IMR-90 (cell line): ENCODE measurements around the gene RBMS3. TPM values are rescaled to one million over a fixed set of nuclear protein-coding genes. Genes with fewer than 3 reads are reported as not detected.

Source experiments
- ATAC-seq: fragments of 200-7000 bp; cut with Tn5 transposase; 2 replicates; pipeline ENCODE4 v1.9.1; 2020; ENCODE audit warnings: low read depth, mild to moderate bottlenecking, moderate library complexity
- BruUV-seq: library from RNA; stranded (reverse); fragments of 400-500 nt; replicated peaks from 2 replicates; lab custom pipeline; 2021; lab: Mats Ljungman, UMichigan
- CTCF ChIA-PET: fragments of 300-600 bp; formaldehyde crosslinking; extraction: SDS; loops from one replicate; lab custom pipeline; 2021; ENCODE audit warnings: antibody characterized with exemption; lab: Yijun Ruan, JAX
- POLR2A ChIA-PET: fragments of 300-600 bp; sonication (Branson Sonifier 250); formaldehyde crosslinking; loops from one replicate; lab custom pipeline; 2022; ENCODE audit warnings: antibody characterized with exemption; ENCODE audit not compliant: unreplicated experiment; lab: Charles Lee
- DNase-seq: peaks from one replicate; pipeline ENCODE4 v3.0.0; 2013
- H2AFZ ChIP-seq: replicated peaks from 2 replicates; pipeline ENCODE3; 2013; ENCODE audit warnings: low read length, mild to moderate bottlenecking; ENCODE audit not compliant: poor library complexity
- H2AK5ac ChIP-seq: 2 replicates; pipeline ENCODE4 v1.6.1; 2013; ENCODE audit warnings: low read depth, low read length, inconsistent platforms
- H2AK9ac ChIP-seq: replicated peaks from 2 replicates; pipeline ENCODE3; 2013; ENCODE audit warnings: mild to moderate bottlenecking, low read depth, low read length, moderate library complexity; ENCODE audit not compliant: poor library complexity
- H2BK120ac ChIP-seq: 2 replicates; pipeline ENCODE4 v1.6.1; 2013; ENCODE audit warnings: low read depth, low read length, inconsistent platforms
- H2BK15ac ChIP-seq: 3 replicates; pipeline ENCODE4 v1.6.1; 2013; ENCODE audit warnings: low read depth, low read length, inconsistent platforms
- H2BK20ac ChIP-seq: 2 replicates; pipeline ENCODE4 v1.6.1; 2013; ENCODE audit warnings: low read depth, mild to moderate bottlenecking, inconsistent platforms, low read length, moderate library complexity
- H2BK5ac ChIP-seq: 2 replicates; pipeline ENCODE4 v1.6.1; 2013; ENCODE audit warnings: mild to moderate bottlenecking, low read depth, low read length, inconsistent platforms; ENCODE audit not compliant: poor library complexity, severe bottlenecking
- H3K14ac ChIP-seq: replicated peaks from 2 replicates; pipeline ENCODE4 v1.6.1; 2013; ENCODE audit warnings: low read depth, low read length, inconsistent platforms
- H3K18ac ChIP-seq: 2 replicates; pipeline ENCODE4 v1.6.1; 2013; ENCODE audit warnings: low read depth, low read length, control low read depth
- H3K23ac ChIP-seq: 2 replicates; pipeline ENCODE4 v1.6.1; 2013; ENCODE audit warnings: low read depth, low read length, inconsistent platforms
- H3K27ac ChIP-seq: 2 replicates; pipeline ENCODE4 v1.5.1; 2013; ENCODE audit warnings: mild to moderate bottlenecking, control low read depth, low read length; ENCODE audit not compliant: insufficient read depth
- H3K27me3 ChIP-seq: 2 replicates; pipeline ENCODE4 v1.6.1; 2013; ENCODE audit warnings: low read length; ENCODE audit not compliant: control insufficient read depth, insufficient read depth
- H3K36me3 ChIP-seq: 2 replicates; pipeline ENCODE4 v1.6.1; 2013; ENCODE audit warnings: low read length, mixed read lengths; ENCODE audit not compliant: control insufficient read depth, insufficient read depth
- H3K4ac ChIP-seq: 2 replicates; pipeline ENCODE4 v1.6.1; 2013; ENCODE audit warnings: low read depth, low read length, inconsistent platforms
- H3K4me1 ChIP-seq: 2 replicates; pipeline ENCODE4 v1.6.1; 2013; ENCODE audit warnings: low read length, mixed read lengths; ENCODE audit not compliant: control insufficient read depth, insufficient read depth
- H3K4me2 ChIP-seq: 2 replicates; pipeline ENCODE4 v1.6.1; 2013; ENCODE audit warnings: low read depth, mild to moderate bottlenecking, control low read depth, low read length, moderate library complexity
- H3K4me3 ChIP-seq: 2 replicates; pipeline ENCODE4 v1.5.1; 2013; ENCODE audit warnings: low read depth, mild to moderate bottlenecking, control low read depth, low read length, moderate library complexity; ENCODE audit not compliant: insufficient read depth
- H3K56ac ChIP-seq: 2 replicates; pipeline ENCODE4 v1.6.1; 2013; ENCODE audit warnings: low read length, inconsistent platforms; ENCODE audit not compliant: insufficient read depth; ENCODE audit errors: extremely low read depth
- H3K79me1 ChIP-seq, 2 experiments: 2 replicates each; pipeline ENCODE4 v1.6.1; 2013; ENCODE audit warnings: low read length in 2 of 2, inconsistent platforms in 1 of 2, low read depth in 1 of 2
- H3K9ac ChIP-seq: 2 replicates; pipeline ENCODE4 v1.6.1; 2013; ENCODE audit warnings: low read depth, low read length, control low read depth
- H3K9me1 ChIP-seq: 2 replicates; pipeline ENCODE4 v1.6.1; 2013; ENCODE audit warnings: low read length, inconsistent platforms; ENCODE audit not compliant: insufficient read depth
- H3K9me3 ChIP-seq: 2 replicates; pipeline ENCODE4 v1.6.1; 2013; ENCODE audit warnings: low read length; ENCODE audit not compliant: control insufficient read depth, insufficient read depth
- H4K20me1 ChIP-seq: 2 replicates; pipeline ENCODE4 v1.6.1; 2013; ENCODE audit warnings: low read length, inconsistent platforms; ENCODE audit not compliant: insufficient read depth
- H4K5ac ChIP-seq: 2 replicates; pipeline ENCODE4 v1.6.1; 2013; ENCODE audit warnings: mild to moderate bottlenecking, low read depth, low read length, control low read depth
- H4K8ac ChIP-seq, 2 experiments: 2 replicates each; pipeline ENCODE4 v1.6.1; 2013; ENCODE audit warnings: low read depth in 2 of 2, low read length in 2 of 2, control low read depth in 1 of 2, inconsistent platforms in 1 of 2
- H4K91ac ChIP-seq: 2 replicates; pipeline ENCODE4 v1.6.1; 2013; ENCODE audit warnings: low read depth, low read length, inconsistent platforms; ENCODE audit not compliant: insufficient read depth
- ELK1 ChIP-seq: fragments of 150-350 bp; IDR thresholded peaks from 2 replicates; pipeline ENCODE4 v1.6.1; 2016; ENCODE audit warnings: low read depth, mild to moderate bottlenecking, low read length, moderate library complexity, borderline replicate concordance
- MAZ ChIP-seq: IDR thresholded peaks from 2 replicates; pipeline ENCODE4 v1.6.1; 2012; ENCODE audit warnings: low read depth, mild to moderate bottlenecking, low read length, improper control_type of control experiment, moderate library complexity, borderline replicate concordance
- POLR2A ChIP-seq: IDR thresholded peaks from 2 replicates; pipeline ENCODE4 v1.6.1; 2012; ENCODE audit warnings: mild to moderate bottlenecking, low read depth, low read length
- RCOR1 ChIP-seq: IDR thresholded peaks from 2 replicates; pipeline ENCODE4 v1.6.1; 2012; ENCODE audit warnings: mild to moderate bottlenecking, low read length, improper control_type of control experiment; ENCODE audit not compliant: insufficient replicate concordance
- whole genome bisulfite sequencing, 2 experiments: methylation state at CpG; one replicate each; pipeline versions ENCODE4 v1.1.5 to v1.1.7; 2013; ENCODE audit warnings: missing lambda C conversion rate in 2 of 2; ENCODE audit not compliant: insufficient read length in 1 of 2; ENCODE audit errors: extremely low coverage in 2 of 2; 5-methylcytosine and 5-hydroxymethylcytosine counted together
- dilution Hi-C: fragments of 300-500 bp; cut with HindIII; formaldehyde crosslinking; loops from one replicate; pipeline ENCODE4 v1.14.3; 2018; ENCODE audit warnings: low sequenced_read_pairs; ENCODE audit not compliant: unreplicated experiment
- in situ Hi-C: fragments of 300-500 bp; cut with MboI; formaldehyde crosslinking; loops from 3 replicates; pipeline ENCODE4 v1.14.3; 2019; ENCODE audit warnings: low sequenced_read_pairs, inconsistent platforms, mixed read lengths
- intact Hi-C: fragments of 100-400 bp; cut with micrococcal nuclease; formaldehyde crosslinking; loops from 2 replicates; pipeline ENCODE4 v1.10.0; 2022
- polyA plus RNA-seq, 3 experiments: library from polyadenylated mRNA; depleted of rRNA; stranded (reverse); fragments of >200 nt; gene quantifications; 2 replicates each; pipeline ENCODE4 v1.2.3, GENCODE V29; 2012; ENCODE audit warnings: low replicate concordance in 1 of 3
- total RNA-seq: library from RNA; depleted of rRNA; stranded (reverse); fragments of >200 nt; gene quantifications from 2 replicates; pipeline ENCODE4 v1.2.3, GENCODE V29; 2012
- TF ChIP-seq, protein P1 (sequence below): fragments of 150-350 bp; IDR thresholded peaks from 2 replicates; pipeline ENCODE4 v1.6.1; 2017; ENCODE audit warnings: mild to moderate bottlenecking, antibody characterized with exemption, low read length, low read depth

RBMS3 gene
- total and polyA plus RNA-seq, 2 of the 4 experiments (the other 2 are of a cell fraction) = 15.2 to 127 TPM

DNA sequence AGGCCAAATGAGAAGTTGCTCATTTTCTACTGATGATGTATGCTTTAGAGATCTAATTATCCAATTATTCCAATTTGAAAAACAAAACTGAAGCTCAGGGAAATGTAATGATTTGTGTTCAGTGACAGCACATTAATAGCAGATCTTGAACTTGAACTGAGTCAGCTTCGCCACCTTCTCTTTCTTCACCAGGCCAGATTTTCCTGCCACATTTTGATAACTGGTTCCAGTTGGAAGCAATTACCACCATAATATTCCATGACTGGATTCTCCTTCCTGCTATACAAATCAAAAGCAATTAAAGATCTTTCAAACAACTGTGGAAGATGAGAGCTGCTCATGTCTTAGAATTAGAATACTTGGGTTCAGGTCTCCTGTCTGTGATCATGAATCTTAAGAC lies 334.1 kb downstream of the RBMS3 start:
- Histone ChIP-seq H3K4me3 (no peak overlapping the region), H2AK5ac (no peak overlapping the region), H2BK15ac (no peak overlapping the region), H2AK9ac (no peak overlapping the region), H3K9me1 (peaks cover 2% of the 10 kb centered on the region), H4K20me1 (no peaks in the 10 kb centered on the region), H2AFZ (no peak overlapping the region), H3K18ac (no peak overlapping the region), H4K5ac (no peak overlapping the region), H3K4me1 (no peaks in the 10 kb centered on the region), H2BK20ac (no peak overlapping the region), H2BK120ac (no peak overlapping the region), H4K91ac (no peak overlapping the region), H3K14ac (no peak overlapping the region), H3K79me1 (peaks cover 12 to 19% of the 10 kb centered on the region in 2 experiments), H3K27me3 (no peaks in the 10 kb centered on the region), H3K9me3 (no peaks in the 10 kb centered on the region), H3K56ac (no peak overlapping the region), H3K23ac (no peak overlapping the region), H2BK5ac (no peak overlapping the region), H3K4me2 (no peak overlapping the region), H3K9ac (no peak overlapping the region), H3K36me3 (no peaks in the 10 kb centered on the region), H3K27ac (no peak overlapping the region), H4K8ac (no peak overlapping the region), H3K4ac (no peak overlapping the region)
- dilution Hi-C loops (no loop called here), intact Hi-C loops (no loop called here), in situ Hi-C loops (no loop called here)
- no TSS peak for BruUV-seq
- no peak for ATAC-seq
- DNase-seq = no peak
- TF ChIP-seq MAZ (no peak), POLR2A (no peak), ELK1 (no peak), RCOR1 (no peak)
- TF ChIP-seq, protein P1, sequence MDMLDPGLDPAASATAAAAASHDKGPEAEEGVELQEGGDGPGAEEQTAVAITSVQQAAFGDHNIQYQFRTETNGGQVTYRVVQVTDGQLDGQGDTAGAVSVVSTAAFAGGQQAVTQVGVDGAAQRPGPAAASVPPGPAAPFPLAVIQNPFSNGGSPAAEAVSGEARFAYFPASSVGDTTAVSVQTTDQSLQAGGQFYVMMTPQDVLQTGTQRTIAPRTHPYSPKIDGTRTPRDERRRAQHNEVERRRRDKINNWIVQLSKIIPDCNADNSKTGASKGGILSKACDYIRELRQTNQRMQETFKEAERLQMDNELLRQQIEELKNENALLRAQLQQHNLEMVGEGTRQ = no peak
- CTCF ChIA-PET = no interaction called here
- POLR2A ChIA-PET = no interaction called here
- WGBS, 2 experiments = no CpG with 5 or more reads among the region's 1 CpG
